Upper lobe of right lung (tissue), 1 donor: ENCODE results near the gene FER1L5. TPM values are rescaled to one million over a fixed set of nuclear protein-coding genes. Genes with fewer than 3 reads are reported as not detected.

ENCODE experiments used
- ATAC-seq: fragments of 200-7000 bp; cut with Tn5 transposase; one replicate; pipeline ENCODE4 v1.9.1; 2020; ENCODE audit warnings: mild to moderate bottlenecking, moderate library complexity
- DNase-seq: peaks from one replicate; pipeline ENCODE4 v3.0.0-alpha.2; 2020
- H3K27ac ChIP-seq: fragments of 200-600 bp; one replicate; pipeline ENCODE4 v1.8.0; 2022
- H3K27me3 ChIP-seq: fragments of 200-600 bp; one replicate; pipeline ENCODE4 v1.8.0; 2022; ENCODE audit warnings: mild to moderate bottlenecking
- H3K36me3 ChIP-seq: fragments of 200-600 bp; one replicate; pipeline ENCODE4 v1.8.0; 2022
- H3K4me1 ChIP-seq: fragments of 200-600 bp; one replicate; pipeline ENCODE4 v1.8.0; 2022
- H3K4me3 ChIP-seq: fragments of 200-600 bp; one replicate; pipeline ENCODE4 v1.8.0; 2022; ENCODE audit warnings: mild to moderate bottlenecking
- H3K9me3 ChIP-seq: fragments of 200-600 bp; one replicate; pipeline ENCODE4 v1.8.0; 2022
- intact Hi-C: fragments of 100-400 bp; cut with DNase I; formaldehyde crosslinking; loops from one replicate; pipeline ENCODE4 v1.11.0; 2022
- total RNA-seq: library from RNA; stranded (reverse); fragmentation: NEBNext Ultra II Directional; extraction: Animal tissue kit (Norgen Biotek cat#: 25700); gene quantifications from one replicate; pipeline ENCODE4 v1.2.1, GENCODE V29; 2021
- TF ChIP-seq, protein P1 (sequence below): fragments of 200-600 bp; IDR thresholded peaks from one replicate; pipeline ENCODE4 v1.8.0; 2022; ENCODE audit warnings: antibody characterized with exemption
- donor health status: DM: no; HTN: yes; CAD: no; lungs with severe emphysema.

FER1L5 gene
- total RNA-seq, 1 donor from 2014 or later, result 0.14 TPM

DNA sequence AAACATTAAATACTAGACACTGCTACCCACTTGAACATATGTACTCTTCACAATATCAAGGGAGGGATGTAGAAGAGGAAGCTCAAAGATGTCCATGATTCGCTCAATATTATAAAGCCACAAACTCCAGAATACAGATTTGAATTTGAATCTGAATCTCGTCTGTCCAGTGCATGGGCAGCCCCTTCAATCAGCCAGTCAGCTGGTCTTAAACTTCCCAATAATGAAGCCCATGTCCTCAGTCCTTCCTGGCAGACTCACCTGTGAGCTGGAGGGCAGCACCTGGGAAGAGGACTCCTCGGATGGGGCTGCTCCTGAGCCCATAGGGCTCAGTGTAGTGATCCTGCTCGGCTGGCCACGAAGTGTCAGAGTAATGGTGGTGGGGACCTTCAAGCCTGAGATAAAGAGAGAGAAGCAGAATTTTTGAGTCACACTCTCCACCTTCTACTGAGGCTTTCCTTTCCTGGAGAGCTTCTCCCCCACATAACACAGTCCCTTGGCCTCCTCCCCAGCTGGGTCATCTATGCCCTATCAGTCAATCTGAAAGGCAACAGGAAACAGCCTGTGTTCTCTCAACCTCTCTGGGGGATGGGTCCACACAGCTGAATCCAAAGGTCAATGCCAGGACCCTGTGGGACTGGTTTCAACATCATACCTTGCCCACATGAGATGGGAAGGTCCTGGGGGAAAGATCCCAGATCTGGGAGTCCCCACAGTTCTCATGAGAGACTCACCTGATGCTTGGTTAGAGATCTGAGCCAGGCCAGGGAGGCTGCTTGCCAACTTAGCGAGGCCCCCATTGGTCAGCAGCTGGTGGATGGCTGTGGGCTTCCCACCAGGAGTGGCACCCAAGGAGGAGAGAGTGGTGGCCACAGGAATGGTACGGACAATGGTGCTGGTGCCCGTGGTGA, 40.9 kb upstream of the FER1L5 start:
- Histone ChIP-seq H3K4me3 (no peak overlapping the region), H3K4me1 (no peaks in the 10 kb centered on the region), H3K36me3 (peaks cover 100% of the 10 kb centered on the region), H3K27ac (no peak overlapping the region), H3K9me3 (no peaks in the 10 kb centered on the region), H3K27me3 (no peaks in the 10 kb centered on the region)
- DNase-seq (no peak), ATAC-seq (peak; percentile 33)
- TF ChIP-seq, protein P1, sequence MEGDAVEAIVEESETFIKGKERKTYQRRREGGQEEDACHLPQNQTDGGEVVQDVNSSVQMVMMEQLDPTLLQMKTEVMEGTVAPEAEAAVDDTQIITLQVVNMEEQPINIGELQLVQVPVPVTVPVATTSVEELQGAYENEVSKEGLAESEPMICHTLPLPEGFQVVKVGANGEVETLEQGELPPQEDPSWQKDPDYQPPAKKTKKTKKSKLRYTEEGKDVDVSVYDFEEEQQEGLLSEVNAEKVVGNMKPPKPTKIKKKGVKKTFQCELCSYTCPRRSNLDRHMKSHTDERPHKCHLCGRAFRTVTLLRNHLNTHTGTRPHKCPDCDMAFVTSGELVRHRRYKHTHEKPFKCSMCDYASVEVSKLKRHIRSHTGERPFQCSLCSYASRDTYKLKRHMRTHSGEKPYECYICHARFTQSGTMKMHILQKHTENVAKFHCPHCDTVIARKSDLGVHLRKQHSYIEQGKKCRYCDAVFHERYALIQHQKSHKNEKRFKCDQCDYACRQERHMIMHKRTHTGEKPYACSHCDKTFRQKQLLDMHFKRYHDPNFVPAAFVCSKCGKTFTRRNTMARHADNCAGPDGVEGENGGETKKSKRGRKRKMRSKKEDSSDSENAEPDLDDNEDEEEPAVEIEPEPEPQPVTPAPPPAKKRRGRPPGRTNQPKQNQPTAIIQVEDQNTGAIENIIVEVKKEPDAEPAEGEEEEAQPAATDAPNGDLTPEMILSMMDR, result no peak
- intact Hi-C loops, result no loop called here

GRCh38 chr2:96602330-96602823, 40.2 kb upstream of the FER1L5 start:
- H3K9me3 ChIP-seq, result no peaks in the 10 kb centered on the region
- no peaks in the 10 kb centered on the region for H3K4me1 ChIP-seq
- no peaks in the 10 kb centered on the region for H3K27me3 ChIP-seq
- no peak for DNase-seq
- no peak overlapping the region for H3K27ac ChIP-seq
- TF ChIP-seq, protein P1, result peak; percentile 12
- peaks cover 100% of the 10 kb centered on the region for H3K36me3 ChIP-seq
- intact Hi-C loops, result no loop called here
- H3K4me3 ChIP-seq, result no peak overlapping the region
- ATAC-seq, result peak; percentile 68

- Histone ChIP-seq H3K4me3 (no peak overlapping the region), H3K27ac (no peak overlapping the region), H3K9me3 (no peaks in the 10 kb centered on the region), H3K27me3 (no peaks in the 10 kb centered on the region), H3K36me3 (peaks cover 100% of the 10 kb centered on the region), H3K4me1 (no peaks in the 10 kb centered on the region)
- DNase-seq (no peak), ATAC-seq (no peak)
- TF ChIP-seq, protein P1, result no peak
- intact Hi-C loops, result no loop called here
Observed at GRCh38 chr2:96604104-96604503, 38.5 kb upstream of the FER1L5 start.

DNA sequence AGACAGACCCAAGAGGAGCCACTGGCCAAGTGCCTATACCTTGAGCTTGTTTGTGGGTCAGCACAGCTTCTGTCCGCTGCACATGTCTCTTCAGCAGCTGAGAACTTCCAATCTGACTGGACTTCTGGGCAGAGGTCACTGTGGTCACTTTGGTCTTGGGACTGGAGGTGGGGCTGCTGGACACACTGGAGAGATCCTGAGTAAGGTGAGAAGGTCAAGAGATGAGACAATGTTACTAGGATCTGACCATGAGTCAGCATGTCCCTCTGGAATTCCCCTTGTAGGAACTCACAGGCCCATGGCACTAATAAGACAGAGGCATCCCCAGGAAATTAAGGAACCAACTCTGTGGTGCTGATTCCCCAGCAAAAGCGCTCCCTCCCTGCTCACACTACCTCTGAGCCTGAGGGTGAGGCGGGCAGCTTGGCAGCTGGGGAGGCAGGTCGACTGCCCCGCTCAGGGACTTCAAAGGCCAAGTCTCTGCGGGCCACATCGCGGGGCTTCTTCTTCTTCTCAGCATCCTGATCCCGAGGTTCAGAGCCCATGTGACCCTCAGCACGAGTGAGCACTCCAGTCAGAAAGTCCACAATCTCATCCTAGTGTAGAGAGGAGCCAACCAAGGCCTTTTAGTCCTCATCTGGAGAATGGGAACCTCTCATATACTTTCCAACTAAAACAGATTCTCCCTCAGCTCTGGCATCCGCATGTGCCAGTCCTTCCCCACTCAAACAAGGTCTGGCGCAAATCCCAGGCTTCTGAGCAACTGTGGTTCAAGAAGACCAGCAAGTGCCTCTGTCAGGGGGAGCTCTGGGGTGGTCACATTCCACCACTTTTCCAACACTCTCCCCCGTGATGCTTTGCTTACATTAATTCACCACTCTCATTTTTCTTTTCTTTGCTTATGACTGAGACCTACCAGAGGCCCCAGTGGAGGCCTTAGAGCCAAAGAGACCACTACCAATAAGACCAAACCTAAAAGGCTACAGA, 33.8 kb upstream of the FER1L5 start:
- H3K27me3 ChIP-seq, result no peaks in the 10 kb centered on the region
- H3K4me1 ChIP-seq, result no peaks in the 10 kb centered on the region
- H3K27ac ChIP-seq, result no peak overlapping the region
- no peak for DNase-seq
- H3K4me3 ChIP-seq, result no peak overlapping the region
- no peaks in the 10 kb centered on the region for H3K9me3 ChIP-seq
- intact Hi-C loops, result no loop called here
- TF ChIP-seq, protein P1, result no peak
- no peak for ATAC-seq
- peaks cover 98% of the 10 kb centered on the region for H3K36me3 ChIP-seq

DNA sequence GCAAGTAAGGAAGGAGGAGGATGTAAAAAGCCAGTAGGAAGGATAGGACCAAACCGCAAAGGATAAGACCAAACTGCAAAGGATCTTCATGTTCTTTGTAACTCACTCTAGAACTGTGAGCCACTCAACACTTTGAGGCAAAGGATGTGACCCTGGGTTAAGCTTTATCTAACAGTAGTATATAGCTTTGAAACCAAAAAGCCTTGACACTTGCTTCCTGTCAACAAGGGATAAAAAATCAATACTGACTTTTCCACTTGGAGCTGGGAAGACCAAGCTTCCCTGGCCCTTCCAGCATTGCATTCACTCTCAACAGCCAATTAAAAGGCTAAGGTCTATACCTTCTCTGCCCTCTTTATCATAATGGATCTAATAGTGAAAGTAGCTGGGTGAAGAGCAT, 26.4 kb upstream of the FER1L5 start:
- peaks cover 13% of the 10 kb centered on the region for H3K4me1 ChIP-seq
- H3K27ac ChIP-seq, result no peak overlapping the region
- DNase-seq (no peak), ATAC-seq (no peak)
- H3K4me3 ChIP-seq, result no peak overlapping the region
- H3K9me3 ChIP-seq, result no peaks in the 10 kb centered on the region
- peaks cover 54% of the 10 kb centered on the region for H3K36me3 ChIP-seq
- intact Hi-C loops, result no loop called here
- TF ChIP-seq, protein P1, result no peak
- H3K27me3 ChIP-seq, result no peaks in the 10 kb centered on the region
